GM23338 (cell line): ENCODE data around the gene RAD23A. TPM values are rescaled to one million over a fixed set of nuclear protein-coding genes. Genes with fewer than 3 reads are reported as not detected.

ENCODE experiments used
- ATAC-seq: fragments of 200-7000 bp; cut with Tn5 transposase; 3 replicates; pipeline ENCODE4 v1.9.1; 2020
- DNase-seq: peaks from one replicate; pipeline ENCODE4 v3.0.0-alpha.2; 2015; ENCODE audit warnings: low spot score
- H2AFZ ChIP-seq: fragments of 200-600 bp; sonication (generic); 2 replicates; pipeline ENCODE4 v1.8.0; 2016; ENCODE audit warnings: antibody characterized with exemption, mild to moderate bottlenecking, moderate library complexity
- H3F3A ChIP-seq: fragments of 200-600 bp; sonication (generic); replicated peaks from 2 replicates; pipeline ENCODE4 v1.8.0; 2017; ENCODE audit warnings: antibody characterized with exemption, mixed run types, low read depth
- H3K27ac ChIP-seq: fragments of 200-600 bp; sonication (generic); 2 replicates; pipeline ENCODE4 v1.6.1; 2016; ENCODE audit warnings: low read depth
- H3K27me3 ChIP-seq: fragments of 200-600 bp; sonication (generic); 2 replicates; pipeline ENCODE4 v1.8.0; 2016; ENCODE audit warnings: mild to moderate bottlenecking, mixed run types, moderate library complexity; ENCODE audit not compliant: insufficient read depth
- H3K36me3 ChIP-seq: fragments of 200-600 bp; sonication (generic); 2 replicates; pipeline ENCODE4 v1.8.0; 2016; ENCODE audit warnings: mild to moderate bottlenecking; ENCODE audit not compliant: insufficient read depth
- H3K4me1 ChIP-seq: fragments of 200-600 bp; sonication (generic); 2 replicates; pipeline ENCODE4 v1.8.0; 2016; ENCODE audit warnings: mild to moderate bottlenecking, moderate library complexity; ENCODE audit not compliant: insufficient read depth
- H3K4me2 ChIP-seq: fragments of 200-600 bp; sonication (generic); 2 replicates; pipeline ENCODE4 v1.7.1; 2017; ENCODE audit warnings: mixed run types
- H3K4me3 ChIP-seq: fragments of 200-600 bp; sonication (generic); 2 replicates; pipeline ENCODE4 v1.6.1; 2016; ENCODE audit warnings: mixed run types
- H3K79me2 ChIP-seq: fragments of 200-600 bp; sonication (generic); replicated peaks from 2 replicates; pipeline ENCODE4 v1.8.0; 2017; ENCODE audit warnings: mild to moderate bottlenecking; ENCODE audit not compliant: insufficient read depth
- H3K9me2 ChIP-seq: fragments of 200-600 bp; sonication (generic); 2 replicates; pipeline ENCODE4 v1.8.0; 2017; ENCODE audit not compliant: insufficient read depth
- H4K20me1 ChIP-seq: fragments of 200-600 bp; sonication (generic); replicated peaks from 2 replicates; pipeline ENCODE4 v1.8.0; 2017; ENCODE audit warnings: mild to moderate bottlenecking; ENCODE audit not compliant: insufficient read depth
- H3K27ac Mint-ChIP-seq: 2 replicates; pipeline ENCODE4 v1.8.0; 2020; ENCODE audit warnings: inconsistent platforms, mild to moderate bottlenecking, moderate library complexity, mixed read lengths
- H3K27me3 Mint-ChIP-seq: 3 replicates; pipeline ENCODE4 v1.8.0; 2022; ENCODE audit warnings: low read depth, mild to moderate bottlenecking, moderate library complexity, mixed read lengths, inconsistent platforms; ENCODE audit not compliant: insufficient read depth, poor library complexity
- H3K36me3 Mint-ChIP-seq: 3 replicates; pipeline ENCODE4 v1.8.0; 2021; ENCODE audit warnings: low read depth, mild to moderate bottlenecking, inconsistent platforms, moderate library complexity, mixed read lengths
- H3K4me1 Mint-ChIP-seq: 3 replicates; pipeline ENCODE4 v1.8.0; 2020; ENCODE audit warnings: mild to moderate bottlenecking, inconsistent platforms, mixed read lengths
- H3K4me3 Mint-ChIP-seq: 3 replicates; pipeline ENCODE4 v1.8.0; 2021; ENCODE audit warnings: moderate library complexity, mild to moderate bottlenecking, inconsistent platforms, mixed read lengths
- H3K9me3 Mint-ChIP-seq: 3 replicates; pipeline ENCODE4 v1.8.0; 2020; ENCODE audit warnings: moderate library complexity, mild to moderate bottlenecking, inconsistent platforms, mixed read lengths
- CREB1 ChIP-seq: fragments of 250-450 bp; sonication (Bioruptor Pico); IDR thresholded peaks from 2 replicates; pipeline ENCODE4 v1.5.0; 2020; ENCODE audit warnings: low read depth, mild to moderate bottlenecking, moderate library complexity
- CTCF ChIP-seq, 2 experiments: fragments of 200-600 bp in 1 of 2; sonication (generic) in 1 of 2; conservative IDR thresholded peaks; 2 replicates each; pipeline versions ENCODE4 v1.5.1 to v1.6.1; 2016 to 2017; ENCODE audit warnings: antibody characterized with exemption in 2 of 2, low read depth in 2 of 2, mild to moderate bottlenecking in 2 of 2, moderate library complexity in 1 of 2
- ETS1 ChIP-seq: IDR thresholded peaks from 2 replicates; pipeline ENCODE4 v1.6.1; 2016; ENCODE audit warnings: antibody characterized with exemption
- EZH2 ChIP-seq: fragments of 200-600 bp; sonication (generic); IDR thresholded peaks from one replicate; pipeline ENCODE4 v1.8.0; 2017; ENCODE audit warnings: antibody characterized with exemption, mild to moderate bottlenecking, low read depth; ENCODE audit not compliant: unreplicated experiment
- JUNB ChIP-seq: IDR thresholded peaks from one replicate; pipeline ENCODE4 v1.6.1; 2016; ENCODE audit warnings: antibody characterized with exemption; ENCODE audit not compliant: unreplicated experiment
- POLR2AphosphoS5 ChIP-seq: IDR thresholded peaks from 2 replicates; pipeline ENCODE4 v1.6.1; 2016; ENCODE audit warnings: antibody characterized with exemption, low read depth
- REST ChIP-seq: IDR thresholded peaks from one replicate; pipeline ENCODE4 v1.6.1; 2018; ENCODE audit warnings: antibody characterized with exemption; ENCODE audit not compliant: unreplicated experiment
- STAT1 ChIP-seq: IDR thresholded peaks from one replicate; pipeline ENCODE4 v1.6.1; 2016; ENCODE audit warnings: antibody characterized with exemption; ENCODE audit not compliant: unreplicated experiment
- ZNF331 ChIP-seq: fragments of 250-450 bp; sonication (Bioruptor Pico); IDR thresholded peaks from 2 replicates; pipeline ENCODE4 v1.5.0; 2020; ENCODE audit warnings: low read depth, mild to moderate bottlenecking, moderate library complexity
- ZNF462 ChIP-seq: fragments of 250-450 bp; sonication (Bioruptor Pico); IDR thresholded peaks from 2 replicates; pipeline ENCODE4 v1.5.0; 2020; ENCODE audit warnings: mild to moderate bottlenecking, moderate library complexity
- polyA plus RNA-seq: library from polyadenylated mRNA; unstranded; fragments of >200 nt; fragmentation: Nextera tagmentation; extraction: Ambion mirVana; gene quantifications from 2 replicates; pipeline ENCODE4 v1.2.1, GENCODE V29; 2016
- total RNA-seq: library from RNA; depleted of rRNA; stranded (reverse); fragments of >200 nt; shearing (Covaris generic); gene quantifications from 2 replicates; pipeline ENCODE4 v1.2.3, GENCODE V29; 2014

RAD23A gene
- total and polyA plus RNA-seq, 2 experiments from 2014 or later = 69.7 to 127 TPM

DNA sequence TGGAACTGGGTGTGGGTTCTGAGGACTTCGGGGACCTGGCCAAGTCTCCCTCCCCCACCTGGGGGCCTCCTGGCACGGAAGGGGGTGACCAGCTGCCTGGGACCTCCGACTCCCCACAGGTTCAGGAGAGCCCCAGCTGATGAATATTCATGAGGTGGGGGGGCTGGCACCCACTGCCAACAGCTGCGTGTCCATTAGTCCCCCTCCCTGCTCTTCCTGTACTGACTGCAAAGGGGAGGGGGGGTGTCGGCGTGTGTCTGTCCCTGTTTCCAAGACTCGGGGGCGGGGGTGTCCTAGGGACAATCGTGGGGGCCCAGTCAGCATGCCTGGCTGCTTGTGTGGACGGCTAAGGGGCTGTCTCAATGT, 39.0 kb downstream of the RAD23A start:
- no peak for ATAC-seq
- H3K27me3 Mint-ChIP-seq = peaks cover 19% of the 10 kb centered on the region

More for the DNA sequence above, 39.0 kb downstream of the RAD23A start:
- Mint-ChIP-seq H3K4me1 (peaks cover 9% of the 10 kb centered on the region), H3K9me3 (no peaks in the 10 kb centered on the region), H3K4me3 (no peak overlapping the region), H3K27ac (no peak overlapping the region), H3K36me3 (no peaks in the 10 kb centered on the region)
- no peak for TF ChIP-seq EZH2
- TF ChIP-seq STAT1 = no peak
- TF ChIP-seq REST = no peak
- no peak for TF ChIP-seq POLR2AphosphoS5
- no peak for TF ChIP-seq ETS1
- no peak for TF ChIP-seq ZNF462 (CRISPR knock-in tag)
- TF ChIP-seq JUNB = no peak
- TF ChIP-seq CREB1 = no peak
- TF ChIP-seq ZNF331 (CRISPR knock-in tag) = no peak
- no peak for TF ChIP-seq CTCF (conservative IDR thresholded peaks at IDR 0.05; ENCODE audit: low read depth in 2 of 2)
- H2AFZ ChIP-seq = no peak overlapping the region
- H3K79me2 ChIP-seq = no peaks in the 10 kb centered on the region
- no peaks in the 10 kb centered on the region; the same call in 1 of the 2 replicates for H3K4me1 ChIP-seq
- H3K27ac ChIP-seq = no peak overlapping the region
- no peak overlapping the region for H3K4me2 ChIP-seq
- peaks cover 13% of the 10 kb centered on the region; the same call in 1 of the 2 replicates for H3F3A ChIP-seq
- peaks cover 39% of the 10 kb centered on the region for H3K27me3 ChIP-seq
- no peak overlapping the region for H3K4me3 ChIP-seq
- no peaks in the 10 kb centered on the region for H3K9me2 ChIP-seq
- H4K20me1 ChIP-seq = no peaks in the 10 kb centered on the region
- H3K36me3 ChIP-seq = no peaks in the 10 kb centered on the region
- DNase-seq = no peak
